Renal cortical epithelial cell (primary cell): ENCODE results near the gene PHLDB3. TPM values are rescaled to one million over a fixed set of nuclear protein-coding genes. Genes with fewer than 3 reads are reported as not detected.
A peak's percentile ranks its signal among the peaks of the same experiment; 100 is the strongest.

Source experiments
- DNase-seq: peaks from one replicate; pipeline ENCODE4 v3.0.0-alpha.2; 2011; ENCODE audit warnings: low read depth
- total RNA-seq: library from RNA; depleted of rRNA; stranded (reverse); fragments of >200 nt; gene quantifications from 2 replicates; pipeline ENCODE4 v1.2.3, GENCODE V29; 2014

Gene PHLDB3
- total RNA-seq, 1 donor from 2014 or later, result 12.3 TPM

DNA sequence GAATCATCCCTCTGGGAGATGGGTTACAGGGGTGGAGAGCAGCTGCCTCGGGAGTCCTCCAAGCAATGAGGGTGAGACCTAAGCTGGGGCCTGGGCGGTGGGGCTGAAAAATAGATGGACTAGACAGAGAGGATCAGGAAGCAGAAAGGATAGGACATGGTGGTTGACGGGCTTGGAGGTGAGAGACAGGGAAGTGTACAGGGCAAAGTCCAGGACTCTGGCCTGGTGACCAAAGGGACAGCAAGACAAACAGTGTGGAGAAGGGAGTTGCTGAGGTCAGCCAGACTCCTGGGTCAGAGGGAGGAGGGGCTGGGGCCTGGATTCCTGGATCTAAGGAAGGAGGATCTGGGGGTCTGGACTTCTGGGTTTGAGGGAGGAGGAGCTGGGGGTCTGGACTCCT is 5.5 kb downstream of the PHLDB3 start:
- DNase-seq, result no peak

DNA sequence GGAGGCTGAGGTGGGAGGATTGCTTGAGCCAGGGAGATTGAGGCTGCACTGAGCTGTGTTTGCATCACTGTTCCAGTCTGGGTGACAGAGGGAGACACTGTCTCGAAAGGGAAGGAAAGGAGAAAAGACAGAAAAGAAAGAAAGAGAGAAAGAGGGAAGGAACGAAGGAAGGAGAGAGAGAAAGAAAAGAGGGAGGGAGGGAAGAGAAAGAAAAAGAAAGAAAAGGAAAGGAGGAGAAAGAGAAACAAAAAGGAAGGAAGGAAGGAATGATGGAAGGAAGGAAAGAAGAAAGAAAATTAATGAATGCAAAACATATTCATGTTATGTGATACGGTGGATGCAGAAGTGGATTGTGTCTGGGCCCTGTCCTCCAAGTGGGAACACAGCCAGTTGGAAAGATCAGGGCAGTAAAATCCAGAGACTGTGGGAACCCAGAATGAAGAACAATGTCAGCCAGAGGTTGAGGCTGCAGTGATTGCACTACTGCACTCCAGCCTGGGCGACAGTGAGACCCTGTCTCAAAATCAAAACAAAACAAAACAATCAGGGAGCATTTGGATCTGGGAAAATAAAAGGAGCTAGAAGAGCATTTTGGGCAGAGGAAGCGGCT is 6.2 kb downstream of the PHLDB3 start:
- DNase-seq, result no peak

DNA sequence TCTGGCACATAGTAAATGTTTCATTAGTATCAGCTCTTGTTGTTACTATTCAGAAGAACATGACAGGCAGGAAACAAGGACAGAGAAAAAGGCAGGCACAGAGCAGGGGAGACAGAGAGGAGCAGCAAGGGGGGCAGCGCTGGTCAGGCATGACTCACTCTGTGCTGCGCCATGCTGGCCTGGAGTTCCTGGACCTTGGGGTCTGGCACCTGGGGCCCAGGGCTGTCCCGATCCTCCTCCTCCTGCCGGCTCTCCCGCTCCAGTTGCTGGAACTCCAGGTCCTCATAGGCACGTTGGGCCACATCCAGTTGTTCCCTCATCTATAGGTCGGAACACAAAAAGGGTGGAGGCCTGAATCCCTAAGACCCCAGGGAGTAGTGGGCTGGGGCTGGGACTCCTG is 7.6 kb downstream of the PHLDB3 start:
- DNase-seq, result no peak

- no peak for DNase-seq
Measured at GRCh38 chr19:43495082-43495481, 9.5 kb downstream of the PHLDB3 start.

GRCh38 chr19:43490759-43491158 is 13.8 kb downstream of the PHLDB3 start:
- no peak for DNase-seq

DNA sequence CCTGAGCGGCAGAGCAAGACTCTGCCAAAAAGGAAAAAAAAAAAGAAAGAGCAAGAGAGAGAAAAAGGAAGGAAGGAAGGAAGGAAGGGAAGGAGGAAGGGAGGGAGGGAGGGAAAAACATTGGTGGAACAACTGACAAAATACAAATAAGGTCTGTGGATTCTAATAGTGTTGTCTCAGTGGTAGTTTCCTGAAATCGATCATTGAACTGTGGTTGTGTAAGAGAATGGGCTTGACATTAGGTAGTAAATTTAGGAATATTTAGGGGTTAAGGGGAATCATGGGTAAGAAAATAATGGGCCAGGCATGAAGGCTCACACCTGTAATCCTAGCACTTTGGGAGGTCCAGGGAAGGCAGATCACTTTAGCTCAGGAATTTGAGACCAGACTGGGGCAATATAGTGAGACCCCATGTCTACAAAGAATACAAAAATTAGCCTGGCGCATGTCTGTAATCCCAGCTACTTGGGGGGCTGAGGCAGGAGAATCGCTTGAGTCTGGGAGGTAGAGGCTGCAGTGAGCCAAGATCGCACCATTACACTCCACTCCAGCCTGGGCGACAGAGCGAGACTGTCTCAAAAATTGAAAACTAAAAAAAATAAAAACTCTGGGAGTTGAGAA is 14.5 kb downstream of the PHLDB3 start:
- DNase-seq, result no peak

GRCh38 chr19:43489310-43489709 is 15.2 kb downstream of the PHLDB3 start:
- no peak for DNase-seq

GRCh38 chr19:43488179-43488578 is 16.4 kb downstream of the PHLDB3 start:
- DNase-seq, result no peak

- no peak for DNase-seq
Measured at GRCh38 chr19:43486412-43486811, 18.1 kb downstream of the PHLDB3 start.

GRCh38 chr19:43485951-43486350 is 18.6 kb downstream of the PHLDB3 start:
- no peak for DNase-seq

DNA sequence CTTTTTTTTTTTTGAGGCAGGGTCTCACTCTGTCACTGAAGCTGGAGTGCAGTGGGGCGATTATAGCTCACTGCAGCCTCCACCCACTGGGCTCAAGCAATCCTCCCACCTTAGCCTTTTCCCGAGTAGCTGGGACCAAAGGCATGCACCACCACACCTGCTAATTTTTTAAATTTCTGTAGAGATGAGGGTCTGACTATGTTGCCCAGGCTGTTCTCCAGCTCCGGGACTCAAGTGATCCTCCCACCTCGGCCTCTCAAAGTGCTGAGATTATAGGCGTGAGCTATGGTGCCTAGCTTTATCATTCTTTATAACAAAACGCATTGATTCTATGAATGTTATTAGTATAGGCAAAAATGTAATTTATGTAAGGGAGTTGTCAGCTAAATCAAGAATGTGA is 21.3 kb downstream of the PHLDB3 start:
- no peak for DNase-seq

- DNase-seq, result no peak
Measured at GRCh38 chr19:43482193-43482592, 22.4 kb downstream of the PHLDB3 start.

DNA sequence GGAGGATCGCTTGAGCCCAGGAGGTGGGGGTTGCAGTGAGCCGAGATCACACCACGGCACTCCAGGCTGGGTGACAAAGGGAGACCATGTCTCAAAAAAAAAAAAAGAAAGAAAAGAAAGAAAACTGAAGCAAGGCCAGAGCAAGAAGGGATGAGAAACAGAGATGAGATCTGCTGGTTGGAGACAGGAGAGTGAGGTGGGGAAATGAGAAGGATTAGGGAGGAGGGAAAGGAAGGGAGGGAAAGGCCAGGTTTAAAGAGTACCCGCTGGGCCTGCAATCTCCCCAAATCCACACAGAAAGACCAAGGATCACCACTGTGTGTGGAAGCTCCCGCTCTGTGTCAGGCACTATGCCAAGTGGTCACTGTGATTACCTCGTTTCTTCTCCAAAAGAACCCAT is 22.8 kb downstream of the PHLDB3 start:
- DNase-seq, result no peak

DNA sequence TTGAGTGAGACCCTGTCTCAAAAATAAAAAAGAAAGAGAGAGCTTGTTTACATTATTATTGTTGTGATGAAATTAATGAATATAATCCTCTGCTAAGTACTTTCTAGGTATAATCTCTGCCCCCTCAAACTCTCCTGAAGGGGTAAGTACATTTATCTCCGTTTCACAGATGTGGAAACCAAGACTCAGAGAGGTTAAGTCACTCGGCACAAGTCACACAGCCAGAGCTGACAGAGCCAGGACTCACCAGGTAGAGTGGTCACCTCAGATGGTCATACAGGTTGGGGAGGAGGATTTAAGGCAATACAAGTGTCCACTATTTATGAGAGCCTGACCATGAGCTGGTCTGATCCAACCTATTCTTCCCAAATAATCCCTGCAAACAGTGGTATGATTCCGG is 24.0 kb downstream of the PHLDB3 start:
- no peak for DNase-seq

DNA sequence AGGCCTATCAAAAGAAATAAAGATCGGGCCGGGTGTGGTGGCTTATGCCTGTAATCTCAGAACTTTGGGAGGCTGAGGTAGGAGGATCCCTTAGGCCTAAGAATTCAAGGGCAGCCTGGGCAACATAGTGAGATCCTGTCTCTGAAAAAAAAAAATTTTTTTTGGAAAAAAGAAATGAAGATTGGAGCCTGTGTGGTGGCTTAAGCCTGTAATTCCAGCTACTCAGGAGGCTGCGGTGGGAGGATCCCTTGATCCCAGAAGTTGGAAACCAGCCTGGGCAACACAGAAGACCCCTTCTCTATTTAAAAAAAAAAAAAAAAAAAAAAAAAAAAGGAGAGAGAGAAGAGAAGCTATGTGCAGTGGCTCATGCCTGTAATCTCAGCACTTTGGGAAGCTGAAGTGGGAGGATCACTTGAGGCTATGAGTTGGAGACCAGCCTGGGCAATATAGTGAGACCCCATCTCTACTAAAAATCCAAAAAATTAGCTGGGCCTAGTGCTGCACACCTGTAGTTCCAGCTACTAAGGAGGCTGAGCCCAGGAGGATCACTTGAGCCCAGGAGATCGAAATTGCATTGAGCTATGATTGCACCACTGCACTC is 24.5 kb downstream of the PHLDB3 start:
- DNase-seq, result no peak

- no peak for DNase-seq
Measured at GRCh38 chr19:43479226-43479625, 25.3 kb downstream of the PHLDB3 start.

- no peak for DNase-seq
Measured at GRCh38 chr19:43478323-43478722, 26.2 kb downstream of the PHLDB3 start.

DNA sequence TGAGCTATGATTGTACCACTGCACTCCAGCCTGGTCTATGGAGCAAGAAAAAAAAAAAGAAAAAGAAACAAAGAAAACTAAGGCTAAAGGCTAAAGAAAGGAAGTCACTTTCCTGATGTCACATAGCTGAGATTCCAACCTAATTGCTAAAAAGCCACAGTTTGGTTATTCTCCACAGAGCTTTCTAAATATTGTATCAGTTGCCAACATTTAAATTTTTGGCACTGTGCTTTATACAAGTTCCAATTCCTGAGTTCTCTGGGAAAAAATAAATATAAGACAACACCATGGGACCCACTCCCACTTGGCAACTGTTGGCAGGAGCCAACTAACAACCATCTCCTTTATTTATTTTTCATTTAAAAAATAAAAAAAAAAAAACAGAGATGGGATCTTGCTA is 27.9 kb downstream of the PHLDB3 start:
- peak; percentile 75 for DNase-seq

DNA sequence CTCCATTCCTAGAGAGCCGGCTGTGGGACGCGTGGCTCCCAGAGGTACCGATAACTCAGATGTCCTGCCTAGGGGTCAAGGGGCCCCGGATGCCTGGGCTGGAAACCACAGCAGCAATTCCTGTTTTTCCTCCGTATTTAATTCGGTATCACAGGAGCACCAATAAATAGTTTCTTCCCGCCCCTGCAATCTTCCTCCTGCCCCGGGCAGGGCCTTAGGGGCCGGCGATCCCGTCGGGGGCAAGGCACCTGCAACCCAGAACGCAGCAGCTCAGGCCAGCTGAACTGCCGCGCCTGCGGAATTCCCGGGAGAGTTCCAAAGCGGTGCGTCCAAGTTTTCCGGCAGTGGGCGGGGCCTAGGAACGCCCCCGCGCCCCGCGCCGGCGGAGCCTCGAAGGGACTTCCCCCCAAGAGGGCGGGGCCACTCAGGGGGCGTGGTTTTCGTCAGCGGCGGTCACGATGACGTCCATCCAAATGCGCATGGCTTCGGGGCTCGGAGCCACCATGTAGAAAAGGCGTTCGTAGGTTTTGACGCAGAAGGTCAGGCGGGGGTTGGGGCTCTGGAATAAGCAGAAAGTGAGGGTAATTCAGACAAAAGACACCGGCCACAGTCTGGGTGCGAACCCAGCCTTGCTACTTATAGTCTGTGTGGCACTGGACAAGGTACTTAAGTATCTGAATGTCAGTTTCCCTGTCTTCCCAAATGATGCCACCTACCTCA is 29.4 kb downstream of the PHLDB3 start:
- DNase-seq, result peak; percentile 79

- no peak for DNase-seq
Measured at GRCh38 chr19:43474487-43474886, 30.1 kb downstream of the PHLDB3 start.

DNA sequence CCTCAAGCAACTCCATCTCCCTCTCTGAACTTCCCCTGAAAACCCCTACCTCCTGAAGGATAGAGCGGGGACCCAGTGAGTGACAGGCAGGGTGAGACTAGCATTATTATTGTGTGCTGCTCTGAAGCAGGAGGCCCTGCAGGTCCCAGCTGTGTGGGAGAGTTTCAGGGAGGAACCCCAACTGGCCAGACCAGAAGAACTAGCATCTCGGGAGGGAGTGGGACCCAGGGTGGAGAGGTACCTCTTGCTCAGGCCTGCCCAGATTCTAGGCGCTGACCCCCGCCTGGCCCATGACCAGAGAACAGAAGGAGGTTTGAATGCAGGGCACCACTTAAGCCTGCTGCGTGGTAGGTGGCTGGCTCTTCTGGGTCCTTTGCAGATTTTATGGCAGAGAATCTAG is 33.5 kb downstream of the PHLDB3 start:
- no peak for DNase-seq

DNA sequence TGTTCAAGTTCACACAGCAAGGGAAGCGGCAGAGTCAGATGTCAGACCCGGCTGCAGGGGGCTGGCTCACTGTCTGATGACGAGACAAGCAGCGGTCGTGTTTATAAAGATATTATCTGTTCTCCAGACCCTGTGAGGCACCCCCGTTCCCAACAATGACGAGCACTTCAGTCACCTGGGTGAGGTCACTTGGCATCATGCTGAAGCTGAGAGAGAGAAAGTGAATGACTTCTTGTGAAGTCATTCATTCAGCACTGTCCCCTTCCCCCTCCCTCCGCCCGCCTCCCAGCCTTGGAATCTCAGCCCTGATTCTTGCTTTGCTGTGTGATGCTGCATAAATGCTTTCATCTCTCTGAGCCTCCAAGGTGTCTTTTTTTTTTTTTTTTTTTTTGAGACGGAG is 34.3 kb downstream of the PHLDB3 start:
- no peak for DNase-seq

GRCh38 chr19:43469160-43469480 is 35.4 kb downstream of the PHLDB3 start:
- no peak for DNase-seq
